GM21825 (cell line): ENCODE measurements around the gene PTTG1IP.

Source experiments
- ATAC-seq: cut with Tn5 transposase; IDR thresholded peaks from one replicate; pipeline ENCODE4 v1.9.1; 2021; ENCODE audit warnings: mild to moderate bottlenecking, moderate library complexity; ENCODE audit not compliant: unreplicated experiment

PTTG1IP gene

DNA sequence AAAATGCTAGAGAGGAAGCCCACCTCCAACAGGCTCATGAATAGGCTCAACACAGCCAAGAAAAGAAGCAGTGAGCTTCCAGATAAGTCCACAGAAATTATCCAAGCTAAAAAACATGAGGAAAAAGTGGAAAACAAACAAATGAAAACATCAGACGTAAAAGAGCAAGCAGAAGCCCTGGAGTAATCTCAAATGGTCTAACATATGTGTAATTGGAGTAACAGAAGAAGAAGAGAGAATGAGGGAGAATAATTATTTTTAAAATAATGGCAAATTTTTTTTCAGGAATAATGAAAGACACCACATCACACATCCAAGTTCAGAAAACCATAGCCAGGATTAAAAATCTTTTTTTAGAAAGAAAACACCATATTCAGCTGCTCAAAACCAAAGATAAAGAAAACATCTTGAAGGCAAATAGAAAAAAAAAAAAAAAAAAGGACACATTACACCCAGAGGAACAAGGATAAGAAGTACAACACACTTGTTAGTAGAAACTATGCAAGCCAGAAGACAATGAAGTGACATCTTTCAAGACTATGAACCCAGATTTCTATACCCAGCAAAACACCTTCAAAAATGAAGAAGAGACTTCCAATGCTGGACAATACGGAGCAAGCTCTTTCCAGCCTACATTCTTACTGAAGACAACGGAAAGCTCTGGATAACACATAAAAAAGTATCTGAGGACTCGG, 45.0 kb downstream of the PTTG1IP start:
- no peak for ATAC-seq

GRCh38 chr21:44823179-44823660, 50.3 kb downstream of the PTTG1IP start:
- ATAC-seq, result no peak

GRCh38 chr21:44822484-44823178, 50.9 kb downstream of the PTTG1IP start:
- ATAC-seq, result no peak

- ATAC-seq, result no peak
Measured at GRCh38 chr21:44820851-44821250, 52.6 kb downstream of the PTTG1IP start.

GRCh38 chr21:44819283-44820243, 53.9 kb downstream of the PTTG1IP start:
- no peak for ATAC-seq

- no peak for ATAC-seq
Measured at GRCh38 chr21:44818640-44819011, 54.9 kb downstream of the PTTG1IP start.

DNA sequence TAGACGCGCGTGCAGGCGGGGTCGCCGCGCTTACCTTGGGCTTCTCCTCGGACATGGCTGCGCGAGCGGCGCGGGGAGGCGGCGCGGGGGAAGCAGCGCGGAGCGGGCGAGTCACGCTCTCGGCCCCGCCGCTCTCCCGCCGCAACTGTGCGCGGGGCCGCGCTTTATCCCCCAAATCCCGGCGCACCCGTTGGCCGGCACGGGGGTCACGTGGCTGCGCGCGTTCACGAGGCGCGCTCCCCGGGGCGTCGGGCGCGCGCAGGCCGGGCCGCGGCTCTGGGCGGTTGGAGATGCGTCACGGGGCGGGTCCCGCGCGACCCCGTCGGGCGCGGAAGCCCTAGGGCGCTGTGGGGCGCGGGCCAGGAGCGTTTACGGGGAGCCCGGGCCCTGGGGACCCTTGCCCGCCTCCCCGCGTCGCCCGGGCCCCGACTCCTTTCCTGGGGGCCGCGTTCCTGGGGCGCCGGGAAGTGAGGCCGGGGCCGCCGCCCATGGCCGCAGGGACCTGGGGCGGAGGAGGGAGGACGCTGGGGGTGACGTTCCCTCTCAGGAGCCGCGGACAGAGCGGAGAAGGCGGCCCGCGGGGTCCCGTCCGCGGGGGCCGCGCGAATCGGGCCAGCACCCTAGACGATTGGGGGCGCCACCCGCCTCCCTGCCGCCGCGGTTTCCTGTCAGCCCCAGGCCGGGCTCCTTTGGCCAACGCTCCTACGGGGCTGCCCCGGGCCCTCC, 55.4 kb downstream of the PTTG1IP start, which contains the start of gene SUMO3:
Gene SUMO3 (minus strand): TSS at position 149 of the 726 bp plus-strand sequence. CDS start 94 bp downstream, at position 55.
- ATAC-seq, result peak; percentile 47

GRCh38 chr21:44817506-44817880, 56.0 kb downstream of the PTTG1IP start:
- peak; percentile 69 for ATAC-seq

GRCh38 chr21:44816761-44817505, 56.6 kb downstream of the PTTG1IP start:
- no peak for ATAC-seq

DNA sequence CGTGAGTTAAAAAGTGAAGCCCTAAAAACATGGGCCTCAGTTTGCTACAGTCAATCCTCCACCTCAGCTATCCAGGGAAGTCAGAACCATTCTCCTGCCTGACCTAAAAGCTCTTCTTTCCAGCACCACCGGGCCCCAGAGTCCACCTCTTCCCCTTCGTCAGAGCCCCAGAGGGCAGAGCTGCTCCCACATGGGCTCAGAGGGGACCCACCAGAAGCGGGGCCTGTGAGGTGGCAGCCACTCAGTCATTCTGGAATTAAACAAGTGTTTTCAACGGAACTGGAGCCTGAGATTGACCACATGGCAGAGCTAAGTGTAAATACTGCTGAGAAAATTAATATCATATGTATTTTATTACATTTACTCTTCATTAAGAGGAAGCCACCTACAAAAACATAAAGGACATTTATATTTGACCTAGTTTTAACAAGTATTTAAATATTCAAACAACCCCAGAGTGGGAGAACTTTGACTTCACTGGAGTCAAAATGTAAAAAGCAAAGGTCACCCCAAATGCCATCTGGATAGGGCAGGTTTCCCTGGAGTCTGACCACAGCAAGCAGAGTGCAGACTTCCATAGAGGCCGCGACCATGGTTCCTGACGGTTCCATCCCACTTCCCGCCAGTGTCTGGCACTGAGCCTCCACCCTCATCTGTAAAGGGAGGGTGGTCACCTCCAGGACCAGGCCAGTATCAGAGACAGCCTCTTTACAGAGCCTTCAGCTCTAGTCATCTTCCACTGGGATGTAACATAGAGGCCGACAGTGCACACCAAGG, 57.5 kb downstream of the PTTG1IP start:
- no peak for ATAC-seq

GRCh38 chr21:44815225-44815624, 58.3 kb downstream of the PTTG1IP start:
- ATAC-seq, result no peak

GRCh38 chr21:44814498-44815023, 58.9 kb downstream of the PTTG1IP start:
- no peak for ATAC-seq

- ATAC-seq, result no peak
Measured at GRCh38 chr21:44813727-44814126, 59.8 kb downstream of the PTTG1IP start.

- no peak for ATAC-seq
Measured at GRCh38 chr21:44813149-44813548, 60.3 kb downstream of the PTTG1IP start.

- ATAC-seq, result no peak
Measured at GRCh38 chr21:44812640-44813039, 60.9 kb downstream of the PTTG1IP start.

- no peak for ATAC-seq
Measured at GRCh38 chr21:44810779-44811178, 62.7 kb downstream of the PTTG1IP start.

DNA sequence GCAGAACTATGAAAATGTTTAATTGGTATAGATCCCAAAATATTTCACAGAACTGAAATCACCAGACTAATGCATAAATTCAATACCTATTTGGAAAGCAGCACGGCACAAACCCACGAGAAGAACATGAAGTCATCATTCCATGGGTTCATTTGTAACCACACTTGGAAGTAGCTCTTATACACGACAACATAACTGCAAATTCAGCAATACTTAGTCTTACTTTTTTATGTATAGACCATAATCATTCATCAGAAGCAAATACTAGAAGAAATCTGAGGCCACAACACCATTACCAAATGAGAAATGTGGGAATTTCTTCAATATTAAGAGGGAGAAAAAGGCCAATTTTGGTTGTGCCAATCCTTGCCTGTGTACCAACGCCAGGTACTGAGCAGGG, 67.6 kb downstream of the PTTG1IP start:
- no peak for ATAC-seq

GRCh38 chr21:44805226-44805625, 68.3 kb downstream of the PTTG1IP start:
- ATAC-seq, result no peak

GRCh38 chr21:44804762-44805161, 68.7 kb downstream of the PTTG1IP start:
- no peak for ATAC-seq
